ENCODE data around the gene PLPP7. TPM values are rescaled to one million over a fixed set of nuclear protein-coding genes. Genes with fewer than 3 reads are reported as not detected.

The PLPP7 gene
- total RNA-seq, 1 experiment from 2014 or later = 0.56 TPM

- DNase-seq (ENCODE audit: low read depth) = no peak
Observed at GRCh38 chr9:131303381-131304321, 14.1 kb downstream of the PLPP7 start.

DNA sequence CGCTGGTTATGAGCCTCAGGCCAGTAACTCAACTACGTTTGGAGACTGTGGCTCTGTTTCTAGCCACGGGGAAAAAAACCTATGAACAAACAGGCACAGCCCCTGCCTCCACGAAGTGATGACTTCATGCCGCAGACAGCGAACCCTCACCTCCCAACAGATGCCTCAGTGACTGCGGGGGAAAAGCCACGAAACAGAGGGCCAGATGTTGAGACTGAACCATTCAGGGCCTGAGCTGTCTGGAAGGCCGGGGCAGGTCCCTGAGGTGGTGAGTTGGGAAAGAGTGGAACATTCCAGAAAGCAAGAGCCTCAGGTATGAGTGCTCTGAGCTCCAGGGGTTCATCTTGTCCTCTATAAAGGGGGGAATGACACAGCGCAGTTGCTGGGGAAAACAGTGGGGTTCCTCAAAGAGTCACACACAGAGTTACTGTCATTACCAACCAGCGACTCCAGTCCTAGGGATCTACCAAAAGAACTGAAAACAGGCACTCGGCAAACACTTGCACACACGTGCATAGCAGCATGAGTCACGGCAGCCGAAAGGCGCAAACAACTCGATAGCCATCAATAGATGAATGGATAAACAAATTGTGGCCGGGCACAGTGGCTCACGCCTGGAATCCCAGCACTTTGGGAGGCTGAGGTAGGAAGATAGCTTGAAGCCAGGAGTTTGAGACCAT lies 15.3 kb downstream of the PLPP7 start:
- DNase-seq (ENCODE audit: low read depth) = no peak

- no peak for DNase-seq (ENCODE audit: low read depth)
Observed at GRCh38 chr9:131306397-131307004, 17.0 kb downstream of the PLPP7 start.

DNA sequence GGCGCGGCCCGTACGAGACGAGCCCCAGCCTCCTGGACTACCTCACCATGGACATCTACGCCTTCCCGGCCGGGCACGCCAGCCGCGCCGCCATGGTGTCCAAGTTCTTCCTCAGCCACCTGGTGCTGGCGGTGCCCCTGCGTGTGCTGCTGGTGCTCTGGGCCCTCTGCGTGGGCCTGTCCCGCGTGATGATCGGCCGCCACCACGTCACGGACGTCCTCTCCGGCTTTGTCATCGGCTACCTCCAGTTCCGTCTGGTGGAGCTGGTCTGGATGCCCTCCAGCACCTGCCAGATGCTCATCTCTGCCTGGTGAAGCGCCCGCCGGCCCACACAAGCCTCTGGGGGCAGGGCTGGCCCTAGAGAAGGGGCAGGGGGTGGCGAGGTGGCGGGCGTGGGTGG lies 18.5 kb downstream of the PLPP7 start:
- no peak for DNase-seq (ENCODE audit: low read depth)

DNA sequence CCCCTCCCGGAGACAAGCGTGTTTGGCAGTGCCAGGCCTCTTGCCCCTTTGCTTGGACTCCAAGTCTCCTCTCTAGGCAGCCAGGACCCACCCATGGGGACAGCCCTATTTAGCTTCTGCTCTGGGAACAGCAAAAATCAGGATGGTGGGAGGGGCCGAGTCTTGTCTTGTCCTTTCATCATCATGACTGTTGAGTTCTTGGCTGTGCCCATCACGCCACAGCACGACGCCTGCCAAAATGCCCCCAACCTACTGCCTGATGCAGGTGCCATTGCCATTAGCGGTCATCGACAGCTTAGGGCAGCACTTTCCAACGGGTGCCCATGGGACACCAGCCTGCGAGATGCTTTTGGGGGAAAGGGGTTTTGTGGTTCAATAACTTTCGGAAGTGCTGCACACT lies 18.9 kb downstream of the PLPP7 start:
- no peak for DNase-seq (ENCODE audit: low read depth)

GRCh38 chr9:131308906-131309529 lies 19.5 kb downstream of the PLPP7 start:
- no peak for DNase-seq (ENCODE audit: low read depth)

DNA sequence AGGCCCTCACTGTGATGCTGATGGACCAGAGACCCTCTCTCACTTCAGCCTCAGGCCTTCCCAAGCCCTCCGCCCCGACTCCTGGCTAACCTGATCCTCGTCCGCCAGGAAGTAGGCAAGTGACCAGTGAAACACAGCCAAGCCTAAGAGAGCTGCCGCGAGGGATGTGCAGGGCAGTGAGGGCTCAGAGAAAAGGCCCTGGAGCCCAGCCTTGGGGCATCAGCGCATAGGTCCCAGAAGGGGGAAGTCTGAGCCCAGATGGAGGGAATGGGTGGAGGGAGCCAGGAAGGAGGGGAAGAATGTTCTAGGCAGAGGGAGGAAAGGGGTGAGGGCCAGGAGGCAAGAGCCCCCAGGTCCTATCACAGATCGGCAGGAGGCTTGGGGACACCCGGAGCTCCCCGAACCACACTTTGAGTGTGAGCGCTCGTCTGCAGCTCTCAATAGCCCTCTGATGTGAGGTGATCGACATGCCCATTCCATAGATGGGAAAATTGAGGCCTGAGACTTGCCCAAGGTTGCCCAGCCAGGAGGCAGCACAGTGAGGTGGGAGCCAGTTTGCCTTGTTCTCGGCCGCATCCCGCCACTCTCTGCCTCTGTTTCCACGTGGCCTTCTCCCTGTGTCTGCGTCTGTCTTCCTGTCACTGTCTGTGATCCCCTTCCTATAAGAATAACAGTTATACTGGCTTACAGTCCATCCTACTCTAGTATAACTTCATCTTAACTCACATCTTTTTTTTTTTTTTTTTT lies 20.2 kb downstream of the PLPP7 start:
- DNase-seq (ENCODE audit: low read depth) = no peak

GRCh38 chr9:131310833-131311554 lies 21.5 kb downstream of the PLPP7 start:
- no peak for DNase-seq (ENCODE audit: low read depth)

DNA sequence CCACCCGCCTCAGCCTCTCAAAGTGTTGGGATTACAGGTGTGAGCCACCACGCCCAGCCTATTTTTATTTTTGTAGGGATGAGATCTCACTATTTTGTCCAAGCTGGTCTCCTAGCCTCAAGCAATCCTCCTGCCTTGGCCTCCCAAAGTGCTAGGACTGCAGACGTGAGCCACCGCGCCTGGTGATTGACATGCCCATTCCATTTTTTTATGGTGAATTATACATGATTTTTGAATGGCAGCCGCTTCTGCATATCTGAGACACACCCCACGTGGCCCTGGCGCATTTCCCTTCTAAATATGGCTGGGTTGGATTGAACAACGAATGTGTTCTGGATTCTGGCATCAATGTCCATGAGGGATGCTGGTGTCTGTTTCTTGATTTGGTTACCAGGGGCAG lies 22.7 kb downstream of the PLPP7 start:
- no peak for DNase-seq (ENCODE audit: low read depth)

DNA sequence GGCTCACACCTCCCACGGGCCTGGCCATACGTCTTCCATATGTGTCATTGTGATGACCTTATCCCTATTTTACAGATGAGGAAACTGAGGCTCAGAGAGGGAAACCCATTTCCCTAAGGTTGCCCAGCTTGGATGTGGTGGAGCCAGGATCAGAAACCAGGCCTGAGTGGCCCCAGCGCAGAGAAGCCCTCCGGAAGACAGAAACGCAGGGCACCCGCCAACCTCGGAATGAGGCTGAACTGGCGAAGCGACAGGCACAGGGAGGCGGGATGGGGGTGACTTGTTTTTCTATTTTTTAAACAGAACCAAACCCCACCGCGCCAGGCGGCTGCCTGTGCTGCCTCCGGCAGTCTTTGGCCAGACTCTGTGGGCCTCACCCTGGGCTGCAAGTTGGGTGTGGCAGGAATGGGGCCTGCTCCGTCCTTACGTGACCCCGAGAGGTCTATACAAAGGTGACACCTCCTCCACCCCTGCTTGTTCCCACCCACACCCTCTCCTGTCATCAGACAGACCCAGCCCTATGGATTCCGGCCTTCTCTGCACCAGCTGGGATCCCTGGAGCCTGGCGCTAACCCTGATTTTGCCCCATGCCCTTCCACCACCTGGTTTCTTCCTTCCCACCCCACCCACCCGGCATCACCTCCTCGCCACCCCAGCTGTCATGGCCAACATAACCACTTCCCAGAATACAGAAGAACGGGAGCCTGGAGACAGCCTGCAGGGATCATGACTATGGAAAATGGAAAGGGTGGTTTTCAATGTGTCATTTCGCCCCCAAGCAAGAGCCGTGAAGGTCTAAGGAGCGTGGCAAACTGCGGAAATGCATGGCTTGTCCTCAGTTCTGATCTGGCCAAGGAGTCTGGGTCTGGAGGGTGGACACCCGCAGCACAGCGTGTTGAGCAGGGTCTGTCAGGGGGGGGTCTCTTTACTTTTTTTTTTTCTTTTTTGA lies 23.6 kb downstream of the PLPP7 start:
- no peak for DNase-seq (ENCODE audit: low read depth)

DNA sequence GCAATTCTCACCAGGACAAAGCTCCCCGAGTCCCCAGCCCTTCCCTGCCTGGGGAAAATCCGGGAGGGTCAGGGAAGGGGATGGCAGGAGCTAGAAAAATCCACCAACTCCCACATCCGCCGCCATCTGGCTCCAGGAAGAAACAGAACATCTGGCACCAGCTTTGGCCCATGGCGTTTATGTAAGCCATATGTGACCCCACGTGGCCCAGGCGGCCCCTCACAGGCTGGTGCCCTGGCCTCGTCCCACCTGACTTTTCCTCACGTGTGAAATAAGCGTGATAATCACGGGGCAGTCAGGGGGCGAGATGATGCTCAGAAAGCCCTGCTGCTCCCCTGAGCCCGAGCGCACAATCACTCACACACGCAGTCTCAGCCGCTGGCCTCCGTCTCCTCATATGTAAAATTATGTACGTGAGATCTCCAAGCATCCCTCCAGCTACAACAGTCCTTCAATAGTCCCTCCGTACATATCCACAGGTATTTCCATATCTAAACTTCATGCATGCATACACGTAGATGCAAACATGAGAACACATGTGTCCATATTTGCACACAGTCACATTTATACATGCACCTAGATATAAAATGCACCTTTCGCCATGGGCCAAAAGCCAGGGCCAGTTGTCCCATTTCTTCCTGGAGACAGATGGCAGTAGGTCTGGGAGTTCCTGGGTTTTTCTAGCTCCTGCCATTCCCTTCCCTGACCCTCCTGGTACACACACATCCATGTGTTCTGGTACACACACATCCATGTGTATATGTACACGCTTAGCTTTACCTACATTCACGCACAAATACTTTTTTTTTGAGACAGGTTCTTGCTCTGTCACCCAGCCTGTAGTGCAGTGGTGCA lies 28.9 kb downstream of the PLPP7 start:
- no peak for DNase-seq (ENCODE audit: low read depth)

DNA sequence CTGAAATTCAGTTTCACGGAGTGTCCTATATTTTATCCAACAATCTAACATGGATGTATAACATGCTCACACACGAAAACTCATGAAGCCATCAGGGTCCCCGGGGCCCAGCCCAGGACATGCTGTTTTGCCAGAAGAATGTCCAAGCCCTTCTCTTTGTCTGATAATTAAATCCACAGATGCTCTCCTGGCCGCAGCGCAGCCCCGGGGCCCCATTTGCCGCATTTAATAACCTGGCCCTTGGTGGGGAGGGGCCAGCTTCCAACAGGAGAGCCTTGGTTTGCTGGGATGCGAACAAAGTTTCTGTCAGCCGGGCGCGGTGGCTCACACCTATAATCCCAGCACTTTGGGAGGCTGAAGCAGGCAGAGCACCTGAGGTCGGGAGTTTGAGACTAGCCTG lies 30.0 kb downstream of the PLPP7 start:
- DNase-seq (ENCODE audit: low read depth) = no peak

- DNase-seq (ENCODE audit: low read depth) = no peak
Observed at GRCh38 chr9:131320031-131320685, 30.6 kb downstream of the PLPP7 start.

GRCh38 chr9:131323629-131324028 lies 34.1 kb downstream of the PLPP7 start:
- no peak for DNase-seq (ENCODE audit: low read depth)

GRCh38 chr9:131324736-131325679 lies 35.5 kb downstream of the PLPP7 start:
- no peak for DNase-seq (ENCODE audit: low read depth)

GRCh38 chr9:131329241-131329641 lies 39.7 kb downstream of the PLPP7 start:
- no peak for DNase-seq (ENCODE audit: low read depth)
